H9 (cell line): ENCODE measurements around the gene PRXL2C. TPM values are rescaled to one million over a fixed set of nuclear protein-coding genes. Genes with fewer than 3 reads are reported as not detected.

ENCODE experiments used
- DNase-seq: peaks from one replicate; pipeline ENCODE4 v3.0.0-alpha.2; 2017
- H2AFZ ChIP-seq: one replicate; pipeline ENCODE4 v1.6.1; 2013; ENCODE audit warnings: mild to moderate bottlenecking, low read length, control low read depth, moderate library complexity
- H2AK5ac ChIP-seq: 2 replicates; pipeline ENCODE4 v1.6.1; 2013; ENCODE audit warnings: low read length, control low read depth, mixed read lengths; ENCODE audit not compliant: insufficient read length
- H2BK120ac ChIP-seq: one replicate; pipeline ENCODE4 v1.6.1; 2013; ENCODE audit warnings: low read depth, mild to moderate bottlenecking, low read length, control low read depth, inconsistent platforms; ENCODE audit not compliant: poor library complexity, severe bottlenecking
- H2BK12ac ChIP-seq: 2 replicates; pipeline ENCODE4 v1.6.1; 2013; ENCODE audit warnings: low read length, control low read depth, mixed read lengths, low read depth; ENCODE audit not compliant: insufficient read length
- H2BK15ac ChIP-seq: 2 replicates; pipeline ENCODE4 v1.6.1; 2013; ENCODE audit warnings: low read depth, low read length, control low read depth
- H2BK20ac ChIP-seq: one replicate; pipeline ENCODE4 v1.6.1; 2013; ENCODE audit warnings: low read depth, mild to moderate bottlenecking, low read length, control low read depth, inconsistent platforms; ENCODE audit not compliant: poor library complexity, severe bottlenecking
- H2BK5ac ChIP-seq: 2 replicates; pipeline ENCODE4 v1.6.1; 2013; ENCODE audit warnings: low read length, control low read depth, mixed read lengths; ENCODE audit not compliant: insufficient read length
- H3K14ac ChIP-seq: 2 replicates; pipeline ENCODE4 v1.6.1; 2013; ENCODE audit warnings: low read length, control low read depth; ENCODE audit not compliant: insufficient read depth
- H3K18ac ChIP-seq: 2 replicates; pipeline ENCODE4 v1.6.1; 2013; ENCODE audit warnings: low read depth, mild to moderate bottlenecking, mixed read lengths, low read length, control low read depth; ENCODE audit not compliant: insufficient read length
- H3K23ac ChIP-seq: 2 replicates; pipeline ENCODE4 v1.6.1; 2013; ENCODE audit warnings: low read length, control low read depth, mixed read lengths, low read depth; ENCODE audit not compliant: insufficient read length
- H3K23me2 ChIP-seq: 2 replicates; pipeline ENCODE4 v1.6.1; 2013; ENCODE audit warnings: low read depth, mild to moderate bottlenecking, mixed read lengths, low read length, control low read depth; ENCODE audit not compliant: insufficient read length, poor library complexity, severe bottlenecking
- H3K27ac ChIP-seq: 2 replicates; pipeline ENCODE4 v1.5.1; 2013; ENCODE audit warnings: low read length, control low read depth, mixed read lengths, low read depth; ENCODE audit not compliant: insufficient read length
- H3K27me3 ChIP-seq: 2 replicates; pipeline ENCODE4 v1.6.1; 2013; ENCODE audit warnings: low read length, control low read depth, inconsistent platforms; ENCODE audit not compliant: insufficient read depth
- H3K4ac ChIP-seq: 2 replicates; pipeline ENCODE4 v1.6.1; 2013; ENCODE audit warnings: low read depth, mild to moderate bottlenecking, control low read depth, inconsistent platforms, low read length, moderate library complexity
- H3K4me1 ChIP-seq: 2 replicates; pipeline ENCODE4 v1.6.1; 2013; ENCODE audit warnings: low read length, control low read depth, inconsistent platforms; ENCODE audit not compliant: insufficient read depth
- H3K4me2 ChIP-seq: 2 replicates; pipeline ENCODE4 v1.6.1; 2013; ENCODE audit warnings: low read length, control low read depth, mixed read lengths; ENCODE audit not compliant: insufficient read length, insufficient read depth
- H3K56ac ChIP-seq: 2 replicates; pipeline ENCODE4 v1.6.1; 2013; ENCODE audit warnings: low read depth, mild to moderate bottlenecking, mixed read lengths, low read length, control low read depth; ENCODE audit not compliant: insufficient read length
- H3K79me1 ChIP-seq: 2 replicates; pipeline ENCODE4 v1.6.1; 2013; ENCODE audit warnings: low read depth, mild to moderate bottlenecking, moderate library complexity, low read length, control low read depth, inconsistent platforms; ENCODE audit not compliant: insufficient read depth, poor library complexity, severe bottlenecking
- H3K79me2 ChIP-seq: 2 replicates; pipeline ENCODE4 v1.6.1; 2013; ENCODE audit warnings: low read length, control low read depth, inconsistent platforms; ENCODE audit not compliant: insufficient read depth
- H3K9ac ChIP-seq: 2 replicates; pipeline ENCODE4 v1.6.1; 2013; ENCODE audit warnings: low read length, control low read depth, mixed read lengths; ENCODE audit not compliant: insufficient read length; ENCODE audit errors: extremely low read depth
- H3K9me3 ChIP-seq: one replicate; pipeline ENCODE4 v1.6.1; 2013; ENCODE audit warnings: low read depth, low read length, inconsistent platforms; ENCODE audit not compliant: control insufficient read depth
- H3T11ph ChIP-seq: one replicate; pipeline ENCODE4 v1.6.1; 2013; ENCODE audit warnings: mild to moderate bottlenecking, low read length, control low read depth, inconsistent platforms
- H4K20me1 ChIP-seq: one replicate; pipeline ENCODE4 v1.6.1; 2013; ENCODE audit not compliant: control insufficient read depth, insufficient read length, insufficient read depth
- H4K5ac ChIP-seq: 2 replicates; pipeline ENCODE4 v1.6.1; 2013; ENCODE audit warnings: low read depth, mild to moderate bottlenecking, mixed read lengths, low read length, control low read depth; ENCODE audit not compliant: insufficient read length
- H4K8ac ChIP-seq: replicated peaks from 2 replicates; pipeline ENCODE4 v1.6.1; 2013; ENCODE audit warnings: low read length, control low read depth, mixed read lengths, low read depth; ENCODE audit not compliant: insufficient read length
- H4K91ac ChIP-seq: 2 replicates; pipeline ENCODE4 v1.6.1; 2013; ENCODE audit warnings: low read depth, mild to moderate bottlenecking, moderate library complexity, mixed read lengths, low read length, control low read depth; ENCODE audit not compliant: insufficient read length
- H3K27ac Mint-ChIP-seq, 3 experiments: 2 replicates in 2 of 3; 3 replicates in 1 of 3; pipeline ENCODE4 v1.8.0; 2020 to 2021; ENCODE audit warnings: mixed read lengths in 3 of 3, mild to moderate bottlenecking in 1 of 3, moderate library complexity in 1 of 3
- H3K27me3 Mint-ChIP-seq: 2 replicates; pipeline ENCODE4 v1.8.0; 2021; ENCODE audit warnings: low read depth, mild to moderate bottlenecking, moderate library complexity, mixed read lengths
- H3K36me3 Mint-ChIP-seq, 3 experiments: 2 replicates in 2 of 3; 3 replicates in 1 of 3; pipeline ENCODE4 v1.8.0; 2020 to 2021; ENCODE audit warnings: low read depth in 3 of 3, mixed read lengths in 3 of 3; ENCODE audit not compliant: insufficient read depth in 1 of 3
- H3K4me1 Mint-ChIP-seq, 2 experiments: 2 replicates each; pipeline ENCODE4 v1.8.0; 2020; ENCODE audit warnings: mixed read lengths in 2 of 2
- H3K4me3 Mint-ChIP-seq, 2 experiments: 2 replicates in 1 of 2; 3 replicates in 1 of 2; pipeline ENCODE4 v1.8.0; 2020 to 2021; ENCODE audit warnings: mild to moderate bottlenecking in 2 of 2, mixed read lengths in 2 of 2, moderate library complexity in 1 of 2
- H3K9me3 Mint-ChIP-seq, 2 experiments: 2 replicates in 1 of 2; 3 replicates in 1 of 2; pipeline ENCODE4 v1.8.0; 2020; ENCODE audit warnings: mild to moderate bottlenecking in 2 of 2, mixed read lengths in 2 of 2, moderate library complexity in 1 of 2
- CTCF ChIP-seq: fragments of 200-600 bp; sonication (generic); conservative IDR thresholded peaks from 3 replicates; pipeline ENCODE4 v1.8.0; 2021; ENCODE audit warnings: antibody characterized with exemption, mild to moderate bottlenecking
- WGBS: extraction: QIAGEN DNeasy Blood & Tissue Kit; methylation state at CpG from one replicate; pipeline ENCODE4 v1.1.7; 2013; ENCODE audit warnings: missing lambda C conversion rate, low lambda C conversion rate, mixed read lengths; ENCODE audit not compliant: insufficient read length; ENCODE audit errors: extremely low coverage; 5-methylcytosine and 5-hydroxymethylcytosine counted together
- total RNA-seq: library from RNA; stranded (reverse); gene quantifications from 2 replicates; pipeline ENCODE4 v1.2.1, GENCODE V29; 2021

PRXL2C gene
- total RNA-seq, 1 experiment from 2014 or later = 4.7 TPM

GRCh38 chr9:96620832-96621269 lies 34.3 kb downstream of the PRXL2C start:
- no peak overlapping the region for H3K9ac ChIP-seq
- no peak overlapping the region for H2BK15ac ChIP-seq
- H3K9me3 ChIP-seq = no peaks in the 10 kb centered on the region
- H4K91ac ChIP-seq = no peak overlapping the region
- peak overlapping the region; percentile 37 for H3K27ac ChIP-seq
- Mint-ChIP-seq H3K4me1 (peaks cover 25 to 27% of the 10 kb centered on the region in 2 experiments), H3K27ac (peak overlapping the region; percentile 83 to 98 (median 95)), H3K9me3 (no peaks in the 10 kb centered on the region), H3K36me3 (peaks cover 0 to 2% (median 0%) of the 10 kb centered on the region in 3 experiments; a peak in 1 of 7 replicates), H3K4me3 (peak overlapping the region; percentile 76 to 86), H3K27me3 (peaks cover 55% of the 10 kb centered on the region)
- peak overlapping the region; percentile 57 for H3K4me2 ChIP-seq
- H3K79me2 ChIP-seq = peaks cover 2% of the 10 kb centered on the region; the same call in 1 of the 2 replicates
- H4K5ac ChIP-seq = no peak overlapping the region
- H2BK12ac ChIP-seq = no peak overlapping the region
- H3K4me1 ChIP-seq = peaks cover 3% of the 10 kb centered on the region; the same call in 1 of the 2 replicates
- H3K23ac ChIP-seq = no peak overlapping the region
- no peak overlapping the region for H3T11ph ChIP-seq
- peak overlapping the region; percentile 79 for H3K18ac ChIP-seq
- H2AK5ac ChIP-seq = no peak overlapping the region
- H3K23me2 ChIP-seq = peaks cover 23% of the 10 kb centered on the region
- H3K4ac ChIP-seq = no peak overlapping the region
- no peak overlapping the region for H4K8ac ChIP-seq
- no peak overlapping the region for H3K56ac ChIP-seq
- peak; percentile 79 for DNase-seq
- H4K20me1 ChIP-seq = no peaks in the 10 kb centered on the region
- WGBS = no CpG with 5 or more reads among the region's 7 CpGs
- H2BK120ac ChIP-seq = no peak overlapping the region
- H2BK20ac ChIP-seq = no peak overlapping the region
- peak overlapping the region; percentile 34 for H2AFZ ChIP-seq
- no peak overlapping the region for H3K14ac ChIP-seq
- TF ChIP-seq CTCF = peak; percentile 45; the same call in 2 of the 3 replicates
- no peaks in the 10 kb centered on the region for H3K79me1 ChIP-seq
- peaks cover 3% of the 10 kb centered on the region; the same call in 1 of the 2 replicates for H3K27me3 ChIP-seq
- H2BK5ac ChIP-seq = no peak overlapping the region
